ENCODE data around the gene SCNN1B.
"Not testable (repeated sequence)": the region's sequence is repeated elsewhere in the genome, so short reads cannot be mapped to it uniquely, and the experiment has no call there.

SCNN1B gene

DNA sequence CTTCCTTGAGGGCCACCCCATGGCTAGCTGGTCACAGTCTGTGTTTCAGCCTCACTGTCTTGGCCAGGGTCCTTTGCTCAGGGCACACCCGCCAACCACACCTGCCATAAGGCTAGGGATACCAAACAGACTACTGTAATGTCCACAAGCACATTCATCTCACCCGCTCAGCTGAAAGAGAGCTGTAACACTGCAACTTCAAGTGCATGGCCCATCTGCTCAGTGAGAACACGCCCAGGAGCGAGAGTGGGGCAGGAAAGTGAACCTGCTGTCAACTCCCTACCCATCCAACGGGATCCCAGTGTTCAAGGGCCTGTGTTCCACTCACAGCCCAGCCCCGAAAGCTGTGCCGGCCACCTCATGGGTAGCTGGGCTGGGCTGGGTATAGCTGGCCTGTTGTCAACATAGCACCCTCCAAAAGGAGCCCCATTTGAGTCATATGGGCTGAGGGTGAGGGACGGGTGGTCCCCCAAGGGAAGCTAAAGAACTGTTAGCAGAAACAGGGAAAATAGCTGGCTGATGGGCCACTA lies 55.7 kb downstream of the SCNN1B start:
- no peak for FAIRE-seq

DNA sequence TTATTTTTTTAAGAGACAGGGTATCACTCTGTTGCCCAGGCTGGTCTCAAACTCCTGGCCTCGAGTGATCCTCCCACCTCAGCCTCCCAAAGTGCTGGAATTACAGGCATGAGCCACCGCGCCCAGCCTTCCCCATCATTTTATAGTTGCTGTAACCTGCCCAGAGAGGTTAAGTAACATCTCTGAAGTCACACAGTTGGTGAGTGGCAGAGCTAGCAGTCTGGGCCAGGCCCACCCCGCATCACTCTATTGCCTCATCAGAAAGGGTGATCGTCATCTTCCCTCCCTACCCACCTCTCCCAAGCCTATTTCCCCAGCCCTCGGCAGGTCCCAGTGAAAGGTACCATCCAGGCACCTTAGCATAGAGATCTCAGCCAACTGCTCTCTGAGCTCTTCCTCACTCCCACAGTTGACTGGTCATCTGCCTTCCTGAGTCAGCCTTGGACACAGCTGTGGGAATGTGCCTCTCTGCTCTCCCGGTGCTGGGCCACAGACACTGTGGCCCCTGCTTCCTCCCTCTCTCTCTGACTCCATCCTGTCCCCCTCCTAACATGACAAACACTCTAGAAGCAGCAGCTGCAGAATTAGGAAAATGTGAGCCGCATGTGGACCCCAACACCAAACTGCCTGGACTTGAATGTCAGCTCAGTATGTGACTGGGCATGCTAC lies 57.1 kb downstream of the SCNN1B start:
- no peak for FAIRE-seq

DNA sequence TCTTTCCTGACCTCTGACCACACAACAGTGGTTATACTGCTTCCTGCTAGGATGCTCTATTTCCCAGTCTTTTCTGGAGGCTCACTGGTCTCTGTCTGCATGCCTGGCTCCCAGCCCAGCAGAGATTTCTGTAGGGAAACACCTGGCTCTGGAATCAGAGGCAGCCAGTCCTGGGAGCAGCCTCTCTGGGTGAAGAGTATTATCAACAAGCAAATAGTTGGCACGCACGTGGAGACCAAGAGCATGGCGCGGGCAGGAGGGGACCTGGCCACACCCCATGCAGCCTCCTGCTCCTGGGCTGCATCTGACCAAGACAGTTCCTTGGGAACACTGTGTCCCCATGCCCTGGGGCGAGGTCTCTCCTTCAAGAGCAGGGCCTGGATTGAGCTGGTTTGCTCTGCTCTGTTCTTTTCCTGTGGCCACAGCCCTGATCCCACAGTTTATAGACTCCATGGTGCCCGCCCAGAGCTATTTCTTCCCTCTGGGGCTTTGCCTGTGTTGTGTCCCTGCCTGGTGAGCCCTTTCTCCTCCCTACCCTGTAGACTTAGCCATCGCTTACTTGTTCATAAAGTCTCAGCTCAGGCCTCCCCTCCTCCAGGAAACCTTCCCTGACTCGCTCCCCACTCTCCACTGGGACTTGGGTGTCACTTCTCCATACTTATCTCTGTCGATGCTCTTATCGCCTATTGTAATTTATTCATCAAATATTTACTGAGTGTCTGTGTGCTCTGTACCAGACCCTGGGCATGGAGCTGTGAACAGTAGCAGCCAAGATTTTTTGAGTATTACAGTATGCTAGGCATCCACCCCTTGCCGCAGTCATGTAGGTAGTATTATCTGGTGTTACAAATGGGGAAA lies 60.6 kb downstream of the SCNN1B start:
- no peak for FAIRE-seq

DNA sequence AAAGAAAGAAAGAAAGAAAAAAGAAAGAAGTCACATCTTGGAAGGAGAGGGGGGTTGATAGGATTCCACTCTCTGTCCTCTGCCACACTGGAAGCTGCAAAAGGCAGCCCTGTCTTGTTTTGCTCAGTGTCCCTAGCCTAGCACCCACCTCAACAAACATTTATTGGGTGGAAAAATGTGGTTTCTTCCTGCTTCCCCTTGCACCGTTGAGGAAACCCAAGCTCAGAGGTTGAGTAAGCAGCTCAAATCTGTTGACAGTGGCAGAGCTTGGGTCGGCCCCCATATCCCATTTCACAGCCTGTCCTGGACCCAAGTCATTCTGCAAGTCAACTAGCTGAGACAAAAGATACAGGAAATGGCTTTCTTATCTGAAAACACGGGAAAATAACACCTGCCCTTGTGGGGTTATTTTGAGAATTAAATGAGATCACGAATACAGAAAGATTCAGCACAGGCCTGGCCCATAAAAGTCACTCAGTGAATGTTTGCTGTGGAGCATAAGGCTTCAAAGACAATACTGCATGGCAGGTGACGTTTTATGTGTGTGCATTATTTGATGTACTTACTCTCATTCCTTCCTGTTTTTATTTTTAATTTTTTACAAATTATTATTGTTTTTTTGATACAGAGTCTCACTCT lies 63.6 kb downstream of the SCNN1B start:
- no peak for FAIRE-seq

DNA sequence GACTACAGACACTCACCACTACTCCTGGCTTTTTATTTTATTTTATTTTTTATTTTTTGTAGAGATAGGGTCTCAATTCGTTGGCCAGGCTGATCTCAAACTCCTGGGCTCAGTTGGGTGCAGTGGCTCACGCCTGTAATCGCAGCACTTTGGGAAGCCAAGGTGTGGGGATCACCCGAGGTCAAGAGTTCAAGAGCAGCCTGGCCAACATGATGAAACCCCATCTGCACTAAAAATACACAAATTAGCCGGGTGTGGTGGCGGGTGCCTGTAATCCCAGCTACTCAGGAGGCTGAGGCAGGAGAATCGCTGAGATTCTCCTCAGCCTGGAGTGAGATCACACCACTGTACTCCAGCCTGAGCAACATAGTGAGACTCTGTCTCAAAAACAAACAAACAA lies 64.2 kb downstream of the SCNN1B start:
- not testable (repeated sequence) for FAIRE-seq

DNA sequence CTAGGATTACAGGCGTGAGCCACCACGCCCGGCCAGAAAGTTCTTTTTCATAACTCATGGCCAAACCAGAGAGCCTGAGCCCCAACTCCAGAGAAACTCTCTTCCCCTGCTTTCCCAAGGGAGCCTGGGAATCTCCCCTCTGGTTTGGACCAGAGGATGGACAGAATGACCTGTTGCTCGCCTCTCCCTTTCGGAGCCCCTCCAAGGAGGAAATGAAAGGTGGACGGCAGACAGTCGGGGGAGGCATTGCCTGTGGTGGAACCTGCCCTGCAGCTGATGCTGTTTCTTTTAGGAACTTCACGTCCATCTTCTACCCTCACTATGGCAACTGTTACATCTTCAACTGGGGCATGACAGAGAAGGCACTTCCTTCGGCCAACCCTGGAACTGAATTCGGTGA lies 65.5 kb downstream of the SCNN1B start:
- no peak for FAIRE-seq

DNA sequence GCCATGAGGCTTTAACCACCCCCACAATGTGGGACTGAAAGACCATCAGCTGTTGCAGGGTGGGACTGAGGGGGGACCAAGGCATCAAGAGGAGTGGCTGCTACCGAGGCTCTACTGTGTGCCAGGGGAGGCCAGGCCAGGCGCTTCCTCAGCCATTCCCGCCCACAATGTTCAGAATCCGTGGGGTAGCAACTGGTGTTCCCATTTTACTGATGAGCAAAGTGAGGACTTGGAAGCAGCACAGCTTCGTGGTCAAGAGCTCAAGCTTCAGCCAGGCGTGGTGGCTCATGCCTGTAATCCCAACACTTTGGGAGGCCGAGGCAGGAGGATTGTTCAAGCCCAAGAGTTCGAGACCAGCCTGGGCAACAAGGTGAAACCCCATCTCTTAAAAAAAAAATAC lies 65.9 kb downstream of the SCNN1B start:
- no peak for FAIRE-seq

DNA sequence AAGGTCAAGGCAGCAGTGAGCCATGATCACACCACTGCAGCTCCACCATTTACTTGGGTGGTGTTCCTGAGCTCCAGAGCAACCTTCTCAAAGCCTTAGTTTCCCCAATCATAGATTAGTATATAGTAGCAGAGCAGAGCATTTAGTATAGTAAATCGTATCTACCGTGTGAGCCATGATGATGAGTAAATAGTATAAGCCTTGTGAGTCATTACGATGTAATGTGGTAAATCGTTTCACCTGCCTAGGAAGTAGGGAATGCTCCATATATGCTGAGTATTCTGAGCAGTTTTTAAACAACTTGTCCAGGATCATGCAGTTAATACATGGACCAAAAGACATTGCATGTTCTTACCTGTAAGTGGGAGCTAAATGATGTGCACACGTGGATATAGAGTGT lies 66.4 kb downstream of the SCNN1B start:
- FAIRE-seq = no peak

DNA sequence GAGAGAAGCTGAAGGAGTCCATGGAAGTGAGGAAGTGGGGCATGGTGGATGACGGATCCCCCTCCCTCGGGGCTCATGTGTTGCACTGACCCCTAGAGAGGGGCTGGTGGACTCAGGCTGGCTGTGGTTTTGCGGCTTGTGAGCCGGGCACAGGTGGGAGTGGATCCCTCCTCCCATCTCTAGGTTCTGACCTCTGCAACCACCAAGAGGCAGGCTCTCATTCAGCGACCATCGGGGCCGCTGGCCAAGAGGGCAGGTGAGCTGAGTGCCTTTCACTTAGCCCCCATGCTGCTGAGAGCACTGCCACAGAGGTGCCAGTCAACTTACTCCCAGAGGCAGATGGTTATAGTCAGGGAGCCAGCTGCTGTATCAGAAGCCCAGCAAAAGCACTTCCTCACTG lies 67.3 kb downstream of the SCNN1B start:
- no peak for FAIRE-seq

DNA sequence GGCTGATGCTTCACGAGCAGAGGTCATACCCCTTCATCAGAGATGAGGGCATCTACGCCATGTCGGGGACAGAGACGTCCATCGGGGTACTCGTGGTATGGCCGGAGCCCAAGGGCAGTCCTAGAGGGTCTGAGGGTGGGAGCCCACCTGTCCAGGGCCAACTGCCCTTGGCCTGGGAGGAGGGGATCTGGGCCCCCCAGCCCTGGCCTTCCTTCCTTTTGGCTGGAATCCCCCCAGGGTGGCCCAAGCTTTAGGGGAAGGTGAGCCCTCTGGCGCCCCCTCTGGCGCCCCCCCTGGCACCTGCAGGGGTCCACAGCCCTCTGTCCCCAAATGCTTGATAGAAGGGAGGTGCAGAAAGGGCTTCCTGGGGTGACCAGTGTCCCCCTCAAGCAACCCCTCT lies 69.3 kb downstream of the SCNN1B start:
- FAIRE-seq = no peak

DNA sequence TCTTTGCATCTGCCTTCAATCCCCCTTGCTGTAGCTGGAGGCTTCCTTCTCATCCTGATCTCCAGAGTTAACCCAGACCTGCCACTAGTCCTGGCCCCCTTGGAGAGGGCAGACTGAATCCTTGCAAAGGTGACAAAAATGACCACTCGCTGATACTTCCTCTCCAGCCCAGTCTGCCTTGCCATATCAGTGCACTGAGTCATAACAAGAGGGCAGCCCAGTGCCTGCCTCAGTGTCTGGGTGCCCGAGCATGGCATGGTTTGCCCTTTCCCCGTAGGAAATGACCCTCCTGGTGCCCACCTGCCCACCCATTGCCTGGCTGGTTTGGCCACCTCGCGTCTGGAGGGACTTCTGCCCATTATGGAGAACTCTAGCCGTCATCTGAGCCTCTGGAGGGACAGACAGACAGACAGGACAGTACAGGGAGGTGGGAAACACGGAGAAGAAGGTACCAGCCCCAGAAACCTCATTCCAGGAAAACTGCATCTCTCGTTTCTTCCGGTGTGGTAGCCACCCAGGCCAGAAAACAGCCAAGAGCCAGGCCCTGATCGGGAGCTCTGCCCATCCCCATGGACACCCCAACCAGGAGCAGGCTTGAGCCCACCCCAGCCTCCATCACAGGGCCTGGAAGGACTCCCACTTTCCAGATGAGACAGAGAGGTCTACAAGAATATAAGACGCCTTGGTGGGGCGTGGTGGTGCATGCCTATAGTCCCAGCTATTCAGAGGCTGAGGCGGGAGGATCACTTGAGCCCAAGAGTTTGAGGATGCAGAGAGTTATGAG lies 71.5 kb downstream of the SCNN1B start:
- no peak for FAIRE-seq

DNA sequence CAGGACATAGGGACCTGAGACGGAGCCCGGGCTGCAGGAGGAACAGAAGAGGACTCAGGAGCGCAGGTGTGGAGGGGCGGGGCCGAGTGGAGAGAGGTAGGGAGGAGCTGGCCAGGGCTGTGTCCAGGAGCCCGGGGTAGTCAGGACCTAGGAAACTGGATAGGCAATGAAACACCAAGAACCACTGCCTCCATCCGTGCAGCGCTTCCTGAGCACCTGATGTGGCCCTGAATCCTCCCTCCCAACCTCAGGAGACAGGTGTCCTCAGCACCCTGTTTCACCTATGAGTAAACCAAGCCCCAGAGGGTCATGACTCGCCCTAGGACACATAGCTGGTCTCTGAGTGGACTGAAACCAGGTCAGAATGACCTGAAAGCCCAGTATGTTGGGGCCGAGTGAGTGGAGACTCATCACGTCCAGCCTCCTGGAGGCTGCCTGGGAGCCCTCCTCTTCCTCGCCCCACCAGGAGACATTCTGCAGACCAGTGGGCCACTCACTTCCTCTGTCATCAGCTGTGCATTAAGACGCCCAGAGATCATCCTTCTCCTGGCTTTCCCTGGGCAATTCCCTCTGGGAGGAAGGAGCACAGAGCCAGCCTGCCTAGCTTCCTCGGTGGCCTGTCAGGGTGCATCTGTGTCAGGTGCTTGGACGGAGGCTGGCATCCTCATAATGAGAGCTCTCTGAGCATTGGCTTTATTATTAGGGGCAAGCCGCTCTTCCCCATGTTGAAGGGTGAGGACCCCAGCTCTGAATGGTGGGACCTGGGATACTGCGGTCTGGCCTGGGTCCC lies 72.8 kb downstream of the SCNN1B start:
- FAIRE-seq = no peak

DNA sequence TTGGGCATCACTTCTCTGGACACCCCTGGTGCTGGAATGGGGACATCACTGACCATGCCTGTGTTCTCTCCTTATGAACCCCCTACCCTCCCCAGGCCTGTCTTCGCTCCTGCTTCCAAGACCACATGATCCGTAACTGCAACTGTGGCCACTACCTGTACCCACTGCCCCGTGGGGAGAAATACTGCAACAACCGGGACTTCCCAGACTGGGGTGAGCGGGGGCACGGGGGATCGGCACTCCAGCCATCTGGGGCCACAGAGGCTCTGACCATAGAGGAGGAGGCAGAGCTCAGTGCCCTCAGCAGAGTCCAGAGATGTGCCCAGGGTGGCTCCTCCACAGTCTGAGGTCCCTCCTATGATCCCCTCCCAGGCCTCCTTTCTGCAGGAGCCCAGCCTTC lies 73.5 kb downstream of the SCNN1B start:
- FAIRE-seq = no peak

DNA sequence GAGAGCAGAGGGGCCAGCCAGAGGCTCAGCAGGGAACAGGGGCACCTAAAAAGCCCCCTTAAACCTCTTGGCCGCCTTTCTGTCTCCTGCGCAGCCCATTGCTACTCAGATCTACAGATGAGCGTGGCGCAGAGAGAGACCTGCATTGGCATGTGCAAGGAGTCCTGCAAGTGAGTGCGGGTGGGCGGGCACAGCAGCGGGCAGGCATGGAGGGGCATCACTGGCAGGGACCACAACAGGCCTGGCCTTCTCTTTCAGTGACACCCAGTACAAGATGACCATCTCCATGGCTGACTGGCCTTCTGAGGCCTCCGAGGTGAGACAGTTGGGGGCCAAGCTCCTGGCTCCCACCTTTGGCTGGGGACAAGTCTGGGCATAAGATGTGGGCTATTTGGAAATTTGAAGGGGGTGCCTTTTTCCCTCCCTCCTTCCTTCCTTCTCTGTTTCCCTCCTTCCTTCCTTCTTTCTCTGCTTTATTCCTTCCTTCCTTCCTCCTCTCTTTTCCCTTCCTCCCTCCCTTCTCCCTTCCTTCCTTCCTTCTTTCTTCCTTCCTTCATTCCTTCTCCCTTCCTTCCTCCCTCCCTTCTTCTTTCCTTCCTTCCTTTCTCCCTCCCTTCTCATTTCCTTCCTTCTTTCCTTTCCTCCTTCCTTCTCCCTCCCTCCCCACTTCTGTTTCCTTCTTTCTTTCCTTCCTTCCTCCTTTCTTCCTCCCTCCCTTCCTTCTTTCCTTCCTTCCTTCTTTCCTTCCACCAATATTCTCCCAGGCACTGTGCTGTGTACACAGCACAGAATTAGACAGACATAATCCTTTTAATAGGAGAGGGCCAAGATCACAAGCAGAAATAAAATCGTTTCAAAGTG lies 75.2 kb downstream of the SCNN1B start:
- no peak for FAIRE-seq

DNA sequence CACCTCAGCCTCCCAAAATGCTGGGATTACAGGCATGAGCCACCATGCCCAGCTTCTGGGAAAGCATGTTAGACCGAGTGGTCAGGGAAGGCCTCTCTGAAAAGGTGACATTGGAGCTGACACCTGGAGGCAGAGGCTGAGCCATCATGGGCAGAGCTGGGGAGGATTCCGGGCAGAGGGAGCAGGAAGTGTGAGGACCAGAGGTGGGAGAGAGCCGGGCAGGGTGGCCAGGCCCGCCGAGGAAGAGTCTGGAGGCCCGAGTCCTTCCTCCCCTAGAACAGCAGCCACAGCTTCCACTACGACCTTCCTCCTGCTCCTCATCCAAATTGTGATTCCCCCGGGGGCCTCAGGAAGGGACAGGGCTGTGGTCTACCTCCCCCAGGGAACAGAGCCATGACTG lies 76.2 kb downstream of the SCNN1B start:
- FAIRE-seq = no peak

DNA sequence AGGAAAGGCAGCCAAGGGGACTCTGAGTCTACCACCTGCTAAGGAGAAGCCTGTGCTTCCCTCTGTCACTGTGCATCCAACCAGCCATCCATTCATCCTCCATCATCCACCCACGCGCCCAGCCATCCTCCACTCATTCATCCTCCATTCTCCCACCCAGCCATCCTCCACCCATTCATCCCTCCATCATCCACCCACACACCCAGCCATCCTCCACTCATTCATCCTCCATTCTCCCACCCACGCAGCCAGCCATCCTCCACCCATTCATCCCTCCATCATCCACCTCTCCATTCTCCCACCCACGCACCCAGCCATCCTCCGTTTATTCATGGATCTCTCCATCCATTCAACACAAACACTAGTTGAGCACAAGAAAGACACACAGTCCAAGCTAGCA lies 76.8 kb downstream of the SCNN1B start:
- FAIRE-seq = no peak

DNA sequence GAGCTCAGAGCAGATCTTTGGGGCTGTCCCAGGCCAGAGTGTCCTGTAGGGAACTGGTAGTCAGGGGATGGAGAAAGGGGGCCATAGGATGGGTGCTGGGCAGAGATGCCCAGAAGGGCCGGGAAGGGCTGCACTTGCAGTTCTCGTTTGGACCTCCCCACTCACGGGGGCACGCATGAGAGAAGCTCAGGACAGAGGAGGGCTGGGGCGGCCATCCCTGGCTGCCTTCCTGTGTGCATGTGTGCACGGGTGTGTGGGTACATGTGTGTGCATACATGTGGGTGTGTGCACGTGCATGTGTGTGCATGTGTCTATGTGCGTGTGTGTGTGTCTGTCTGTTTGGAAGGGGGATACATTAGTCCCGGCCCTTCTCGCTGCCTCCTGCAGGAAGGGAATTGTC lies 77.6 kb downstream of the SCNN1B start:
- FAIRE-seq = no peak

DNA sequence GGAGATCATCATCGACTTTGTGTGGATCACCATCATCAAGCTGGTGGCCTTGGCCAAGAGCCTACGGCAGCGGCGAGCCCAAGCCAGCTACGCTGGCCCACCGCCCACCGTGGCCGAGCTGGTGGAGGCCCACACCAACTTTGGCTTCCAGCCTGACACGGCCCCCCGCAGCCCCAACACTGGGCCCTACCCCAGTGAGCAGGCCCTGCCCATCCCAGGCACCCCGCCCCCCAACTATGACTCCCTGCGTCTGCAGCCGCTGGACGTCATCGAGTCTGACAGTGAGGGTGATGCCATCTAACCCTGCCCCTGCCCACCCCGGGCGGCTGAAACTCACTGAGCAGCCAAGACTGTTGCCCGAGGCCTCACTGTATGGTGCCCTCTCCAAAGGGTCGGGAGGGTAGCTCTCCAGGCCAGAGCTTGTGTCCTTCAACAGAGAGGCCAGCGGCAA lies 78.4 kb downstream of the SCNN1B start:
- FAIRE-seq = no peak

DNA sequence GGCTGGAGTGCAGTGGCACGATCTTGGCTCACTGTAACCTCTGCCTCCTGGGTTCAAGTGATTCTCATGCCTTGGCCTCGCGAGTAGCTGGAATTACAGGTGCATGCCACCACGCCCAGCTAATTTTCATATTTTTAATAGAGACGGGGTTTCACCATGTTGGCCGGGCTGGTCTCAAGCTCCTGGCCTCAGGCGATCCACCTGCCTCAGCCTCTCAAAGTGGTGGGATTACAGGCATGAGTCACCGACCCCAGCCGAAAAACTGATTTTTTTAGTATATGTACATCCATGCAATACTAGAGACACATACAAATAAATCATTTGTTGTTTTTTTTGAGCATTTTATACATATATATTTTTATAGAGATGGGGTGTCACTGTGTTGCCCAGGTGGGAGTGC lies 79.6 kb downstream of the SCNN1B start:
- not testable (repeated sequence) for FAIRE-seq

DNA sequence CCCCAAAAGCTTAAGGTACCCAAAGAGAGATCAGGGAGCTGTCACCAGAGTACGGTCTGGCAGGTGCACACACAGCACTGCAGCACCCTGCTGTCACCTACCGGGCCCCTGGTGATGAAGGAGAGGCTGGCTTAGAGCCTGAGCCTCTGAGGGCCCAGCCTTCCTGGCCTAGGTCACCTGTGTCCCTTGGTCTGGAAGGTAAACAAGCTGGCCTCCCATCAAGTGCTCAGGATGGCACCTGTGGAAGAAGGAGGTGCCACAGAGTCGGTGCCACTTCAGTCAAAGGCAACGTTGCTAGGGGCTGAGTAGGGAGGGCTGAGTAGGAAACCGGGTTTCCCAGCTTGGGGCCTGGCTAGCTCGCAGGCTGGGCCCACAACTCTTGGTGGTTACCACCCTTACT lies 80.2 kb downstream of the SCNN1B start:
- FAIRE-seq = no peak

DNA sequence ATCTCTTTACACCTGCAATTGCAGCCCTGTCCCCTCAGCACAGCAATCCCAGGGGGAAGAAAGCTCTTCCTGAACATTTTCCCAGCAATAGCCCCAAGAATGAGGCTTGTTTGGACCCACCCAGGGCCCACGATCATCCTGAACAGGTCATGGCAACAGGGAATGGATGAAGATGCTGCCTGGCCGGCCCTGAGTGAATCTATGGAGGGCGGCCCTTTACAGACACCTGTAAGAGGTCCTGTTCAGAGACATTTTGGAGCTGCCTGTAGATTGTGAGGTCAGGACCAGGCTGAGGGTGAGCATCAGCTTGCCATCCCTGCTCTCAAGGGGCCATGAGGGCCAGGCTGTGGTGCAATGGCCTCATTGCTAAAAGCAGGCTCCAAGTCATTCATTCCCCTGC lies 81.8 kb downstream of the SCNN1B start:
- FAIRE-seq = no peak
